Heart right ventricle (tissue), 16 donors: Measurements from ENCODE around the gene RASAL1. TPM values are rescaled to one million over a fixed set of nuclear protein-coding genes. Genes with fewer than 3 reads are reported as not detected.

Experiments used
- ATAC-seq, 8 donors: fragments of 200-7000 bp; cut with Tn5 transposase; one replicate each; pipeline ENCODE4 v1.9.1; 2020; ENCODE audit warnings: mild to moderate bottlenecking in 8 of 8, moderate library complexity in 8 of 8, moderate number of reproducible peaks in 1 of 8
- DNase-seq, 2 donors: peaks; one replicate each; pipeline ENCODE4 v3.0.0-alpha.2; 2020
- H3K27ac ChIP-seq, 10 donors: fragments of 200-600 bp; sonication (generic) in 2 of 10; one replicate each; pipeline versions ENCODE4 v1.5.0 to v1.8.0; 2020 to 2022; ENCODE audit warnings: mild to moderate bottlenecking in 3 of 10
- H3K27me3 ChIP-seq, 7 donors: fragments of 200-600 bp; one replicate each; pipeline ENCODE4 v1.8.0; 2021 to 2022; ENCODE audit warnings: mild to moderate bottlenecking in 2 of 7
- H3K36me3 ChIP-seq, 9 donors: fragments of 200-600 bp; sonication (generic) in 1 of 9; one replicate each; pipeline versions ENCODE4 v1.5.0 to v1.8.0; 2020 to 2022; ENCODE audit warnings: mild to moderate bottlenecking in 2 of 9
- H3K4me1 ChIP-seq, 9 donors: fragments of 200-600 bp; sonication (generic) in 1 of 9; one replicate each; pipeline versions ENCODE4 v1.5.0 to v1.8.0; 2020 to 2022; ENCODE audit warnings: mild to moderate bottlenecking in 4 of 9
- H3K4me3 ChIP-seq, 10 donors: fragments of 200-600 bp; sonication (generic) in 2 of 10; one replicate each; pipeline versions ENCODE4 v1.5.0 to v1.8.0; 2020 to 2022; ENCODE audit warnings: mild to moderate bottlenecking in 7 of 10, moderate library complexity in 2 of 10
- H3K9me3 ChIP-seq, 11 donors: fragments of 200-600 bp in 10 of 11; sonication (generic) in 2 of 11; one replicate each; pipeline versions ENCODE4 v1.5.0 to v1.8.0; 2013 to 2022; ENCODE audit warnings: mild to moderate bottlenecking in 2 of 11, control low read depth in 1 of 11, moderate library complexity in 1 of 11
- CTCF ChIP-seq, 9 donors: fragments of 200-600 bp; sonication (generic) in 2 of 9; IDR thresholded peaks; one replicate each; pipeline versions ENCODE4 v1.5.0 to v1.8.0; 2021 to 2022; ENCODE audit warnings: antibody characterized with exemption in 9 of 9, mild to moderate bottlenecking in 5 of 9, moderate library complexity in 1 of 9
- WGBS, 2 donors: extraction: QIAGEN DNeasy Blood & Tissue Kit; methylation state at CpG; one replicate each; pipeline ENCODE4 v1.1.7; 2013; ENCODE audit warnings: inconsistent platforms in 1 of 2; 5-methylcytosine and 5-hydroxymethylcytosine counted together
- intact Hi-C, 10 donors: fragments of 100-400 bp; cut with DNase I; formaldehyde crosslinking; loops; one replicate each; pipeline versions ENCODE4 v1.11.1 to v1.14.2; 2022
- long read RNA-seq, 3 donors: library from polyadenylated mRNA; unstranded; transcript quantifications; one replicate each; pipeline ENCODE4 v2.0.0, GENCODE V29; 2020 to 2021
- polyA plus RNA-seq, 2 donors: library from polyadenylated mRNA; stranded (reverse); fragments of 200-250 nt; gene quantifications; one replicate each; pipeline ENCODE4 v1.2.3, GENCODE V29; 2013
- total RNA-seq, 10 donors: library from RNA; stranded (reverse); fragmentation: NEBNext Ultra II Directional in 3 of 10; extraction: Animal tissue kit (Norgen Biotek cat#: 25700) in 3 of 10; gene quantifications; one replicate each; pipeline versions ENCODE4 v1.2.1 to v1.2.4, GENCODE V29; 2021 to 2023
- donor health status: Arrhythmogenic right ventricular cardiomyopathy.
- donor health status: ischemic (EF 13 %, LVEDD 7.1; RV severe dilation, severe dysfunction).
- donor health status: healthy with polysubstance abuse.
- donor health status: DM: no; HTN: yes; CAD: no.
- donor health status: DM: no; HTN: no; CAD: no.
- donor health status: ischemic (EF 25% LVEDD 6.9; RV normal size, moderate dysfunction).
- donor health status: ischemic (EF 25% LVEDD 5.7; RV mildly dilated, moderate dysfunction).
- donor health status: healthy.
- donor health status: DM: yes; HTN: yes; CAD: no.
- donor health status: Ischemic cardiomyopathy.
- donor health status: ischemic (EF 35%, LVEDD 5.7; RV mildly dilated, moderate dysfunction).
- donor health status: nonischemic (EF 11% LVEDD 7.7; RV severe dilation, severe dysfunction).
- donor health status: DM: yes; HTN: yes; CAD: no.
- donor health status: PGD.
- donor health status: ischemic (EF 29% LVEDD 5.4; RV normal size, mild dysfunction).
- donor health status: nonischemic (EF 23%, LVEDD 6.1; RV moderate dilation, normal function).

RASAL1 gene
- total RNA-seq: not detected
- polyA plus RNA-seq: not detected
- long read RNA-seq, donor 1: 0 reads
- long read RNA-seq, donor 2: 0 reads
- long read RNA-seq, donor 3: 0 reads

GRCh38 chr12:113135178-113136127 is at the start of gene RASAL1:
Gene RASAL1 (minus strand): TSS chr12:113135761. CDS start chr12:113135462, 299 bp downstream.
- peak in 5 of 9 donors; percentile 8 to 44 (median 31) for TF ChIP-seq CTCF (IDR thresholded peaks at IDR 0.05)
- no peak for DNase-seq
- no peak within 1 kb of the TSS for H3K27ac ChIP-seq
- H3K36me3 ChIP-seq: no peaks in the 10 kb centered on the region
- H3K27me3 ChIP-seq: peaks cover 0 to 80% (median 52%) of the 10 kb centered on the region in 7 donors
- intact Hi-C loops: no loop called here
- no peak for ATAC-seq
- peaks cover 0 to 10% (median 0%) of the 10 kb centered on the region in 9 donors for H3K4me1 ChIP-seq
- H3K4me3 ChIP-seq: peak within 1 kb of the TSS in 1 of 10 donors; percentile 14
- WGBS, 2 donors: 3 to 4% methylated on average over 61 to 68 of the region's 68 CpGs
- no peaks in the 10 kb centered on the region for H3K9me3 ChIP-seq

GRCh38 chr12:113184900-113185179 is 49.3 kb upstream of the RASAL1 start:
- Histone ChIP-seq H3K4me3 (peak overlapping the region; percentile 77 to 100 (median 92)), H3K36me3 (peaks cover 0 to 34% (median 11%) of the 10 kb centered on the region in 9 donors), H3K9me3 (no peaks in the 10 kb centered on the region), H3K4me1 (peaks cover 3 to 37% (median 27%) of the 10 kb centered on the region in 9 donors), H3K27me3 (no peaks in the 10 kb centered on the region), H3K27ac (peak overlapping the region; percentile 89 to 99 (median 96))
- TF ChIP-seq CTCF (IDR thresholded peaks at IDR 0.05): no peak
- 0% methylated on average over 20 of the region's 20 CpGs for WGBS, 2 donors
- intact Hi-C loops: loop anchor here in 2 of 10 donors (2.0 to 5.0 kb wide), 2 partner anchors 37 to 38 kb away; partner anchors contain the start of gene TPCN1 (in 1 of the 2)
- DNase-seq (peak; percentile 88), ATAC-seq (peak; percentile 90 to 96 (median 92))

- WGBS, 2 donors: 35 to 36% methylated on average over 26 of the region's 26 CpGs
- intact Hi-C loops: loop anchor here in 1 of 10 donors (2.0 kb wide), 1 partner anchor 39 kb away; no protein-coding TSS in a partner anchor
- no peak for TF ChIP-seq CTCF (IDR thresholded peaks at IDR 0.05)
- H3K27me3 ChIP-seq: no peaks in the 10 kb centered on the region
- no peak for DNase-seq
- H3K27ac ChIP-seq: peak overlapping the region in 9 of 10 donors; percentile 89 to 99 (median 96)
- no peaks in the 10 kb centered on the region for H3K9me3 ChIP-seq
- ATAC-seq: peak; percentile 39 to 70 (median 56)
- H3K4me1 ChIP-seq: peaks cover 3 to 37% (median 27%) of the 10 kb centered on the region in 9 donors
- peaks cover 0 to 34% (median 14%) of the 10 kb centered on the region in 9 donors for H3K36me3 ChIP-seq
- peak overlapping the region; percentile 77 to 100 (median 92) for H3K4me3 ChIP-seq
Observed at GRCh38 chr12:113184098-113184899, 48.7 kb upstream of the RASAL1 start.
